HepG2 (cell line): ENCODE measurements around the gene EIF3M. TPM values are rescaled to one million over a fixed set of nuclear protein-coding genes. Genes with fewer than 3 reads are reported as not detected.

Experiments
- ATAC-seq: fragments of 200-7000 bp; cut with Tn5 transposase; 3 replicates; pipeline ENCODE4 v1.9.1; 2020; ENCODE audit warnings: mild to moderate bottlenecking, moderate library complexity
- Bru-seq: library from RNA; stranded (reverse); fragments of 400-500 nt; gene quantifications from one replicate; lab custom pipeline; 2021; lab: Mats Ljungman, UMichigan
- BruChase-seq, 2 experiments: library from RNA; stranded (reverse); fragments of 400-500 nt; gene quantifications; one replicate each; lab custom pipeline; 2021; lab: Mats Ljungman, UMichigan
- BruUV-seq: library from RNA; stranded (reverse); fragments of 400-500 nt; replicated peaks from 2 replicates; lab custom pipeline; 2021; lab: Mats Ljungman, UMichigan
- CTCF ChIA-PET: fragments of 300-600 bp; formaldehyde crosslinking; extraction: SDS; loops from one replicate; lab custom pipeline; 2021; ENCODE audit warnings: low total read pairs, inconsistent platforms, low intra/inter-chr PET ratio; lab: Yijun Ruan, JAX
- POLR2A ChIA-PET: fragments of 350-600 bp; sonication (Branson Sonifier 250); formaldehyde crosslinking; loops from one replicate; lab custom pipeline; 2020; ENCODE audit warnings: antibody characterized with exemption, inconsistent platforms; lab: Yijun Ruan, JAX
- DNase-seq: peaks from one replicate; pipeline ENCODE4 v3.0.0-alpha.2; 2015; ENCODE audit warnings: low spot score
- FAIRE-seq: peaks from 3 replicates; lab custom pipeline; 2011; peaks lifted over from hg19 to GRCh38; lab: Jason Lieb, UNC
- H2AFZ ChIP-seq: one replicate; pipeline ENCODE4 v1.6.1; 2011; ENCODE audit warnings: low read length, inconsistent platforms
- H3K27ac ChIP-seq: fragments of 300-600 bp; 3 replicates; pipeline ENCODE4 v1.8.0; 2011; ENCODE audit warnings: mixed run types, mild to moderate bottlenecking, mixed read lengths, low read length, inconsistent platforms; ENCODE audit not compliant: insufficient read depth; ENCODE audit errors: extremely low read length
- H3K27me3 ChIP-seq, 2 experiments: fragments of 200-600 bp in 1 of 2; 2 replicates in 1 of 2; 3 replicates in 1 of 2; pipeline versions ENCODE4 v1.6.0 to v1.8.0; 2011; ENCODE audit warnings: low read length in 2 of 2, mild to moderate bottlenecking in 2 of 2, moderate library complexity in 2 of 2, inconsistent platforms in 1 of 2; ENCODE audit not compliant: insufficient read depth in 2 of 2, control insufficient read depth in 1 of 2
- H3K36me3 ChIP-seq, 2 experiments: fragments of 200-600 bp in 1 of 2; replicated peaks in 1 of 2; 2 replicates in 1 of 2; 3 replicates in 1 of 2; pipeline versions ENCODE4 v1.5.1 to v1.8.0; 2011; ENCODE audit warnings: low read length in 2 of 2, inconsistent platforms in 1 of 2; ENCODE audit not compliant: insufficient read depth in 2 of 2, control insufficient read depth in 1 of 2
- H3K4me1 ChIP-seq: 2 replicates; pipeline ENCODE4 v1.5.1; 2012; ENCODE audit warnings: low read length, inconsistent platforms; ENCODE audit not compliant: insufficient read depth
- H3K4me2 ChIP-seq: 2 replicates; pipeline ENCODE4 v1.6.0; 2011; ENCODE audit warnings: low read depth, low read length, inconsistent platforms
- H3K4me3 ChIP-seq, 3 experiments: fragments of 200-600 bp in 1 of 3; sonication (generic), shearing (Covaris generic) in 1 of 3; replicated peaks in 1 of 3; 2 replicates each; pipeline ENCODE4 v1.5.1; 2011 to 2016; ENCODE audit warnings: low read length in 3 of 3, inconsistent platforms in 2 of 3, low read depth in 2 of 3, mild to moderate bottlenecking in 2 of 3, control low read depth in 1 of 3, mixed read lengths in 1 of 3; ENCODE audit not compliant: insufficient read depth in 1 of 3
- H3K79me2 ChIP-seq: one replicate; pipeline ENCODE4 v1.6.1; 2011; ENCODE audit warnings: low read length, inconsistent platforms; ENCODE audit not compliant: insufficient read depth
- H3K9ac ChIP-seq: 2 replicates; pipeline ENCODE4 v1.6.0; 2011; ENCODE audit warnings: mild to moderate bottlenecking, low read depth, low read length, inconsistent platforms; ENCODE audit not compliant: insufficient read depth
- H3K9me3 ChIP-seq: 2 replicates; pipeline ENCODE4 v1.5.1; 2012; ENCODE audit warnings: mild to moderate bottlenecking, low read length
- H4K20me1 ChIP-seq: 2 replicates; pipeline ENCODE4 v1.6.0; 2011; ENCODE audit warnings: inconsistent platforms, mild to moderate bottlenecking, low read length, moderate library complexity; ENCODE audit not compliant: insufficient read depth
- IRF2 ChIP-seq: IDR thresholded peaks from 2 replicates; pipeline ENCODE4 v1.6.1; 2018; ENCODE audit warnings: missing genetic modification reagents, missing compliant biosample characterization
- NFIC ChIP-seq: IDR thresholded peaks from 2 replicates; pipeline ENCODE4 v1.6.1; 2012; ENCODE audit warnings: mild to moderate bottlenecking, low read length, inconsistent platforms
- NR2C2 ChIP-seq: sonication (generic); formaldehyde crosslinking; IDR thresholded peaks from 2 replicates; pipeline ENCODE4 v1.4.0; 2020; ENCODE audit warnings: missing genetic modification reagents, mild to moderate bottlenecking, moderate library complexity, borderline replicate concordance
- RARG ChIP-seq: sonication (generic); formaldehyde crosslinking; IDR thresholded peaks from 2 replicates; pipeline ENCODE4 v1.4.0; 2020; ENCODE audit warnings: low read depth, mild to moderate bottlenecking, missing genetic modification reagents
- ZNF367 ChIP-seq: sonication (generic); formaldehyde crosslinking; IDR thresholded peaks from 2 replicates; pipeline ENCODE4 v1.4.0; 2020; ENCODE audit warnings: missing genetic modification reagents, borderline replicate concordance
- ZNF577 ChIP-seq: sonication (generic); formaldehyde crosslinking; IDR thresholded peaks from 2 replicates; pipeline ENCODE4 v1.4.0; 2020; ENCODE audit warnings: mild to moderate bottlenecking, low read depth, missing genetic modification reagents, borderline replicate concordance
- ZNF782 ChIP-seq: sonication (generic); formaldehyde crosslinking; IDR thresholded peaks from 2 replicates; pipeline ENCODE4 v1.4.0; 2020; ENCODE audit warnings: missing genetic modification reagents, mild to moderate bottlenecking, borderline replicate concordance
- ZNF879 ChIP-seq: sonication (generic); formaldehyde crosslinking; IDR thresholded peaks from 2 replicates; pipeline ENCODE4 v1.8.1; 2023; ENCODE audit warnings: missing genetic modification reagents
- WGBS: methylation state at CpG from one replicate; pipeline ENCODE4 v1.1.6; 2017; ENCODE audit warnings: low lambda C conversion rate; 5-methylcytosine and 5-hydroxymethylcytosine counted together
- in situ Hi-C: cut with HindIII; loops from 2 replicates; pipeline ENCODE4 v1.10.0; 2017; ENCODE audit warnings: low pct_unique_long_range_greater_than_20kb; ENCODE audit not compliant: extremely low pct_ligation_motif_present
- intact Hi-C: fragments of 100-400 bp; cut with micrococcal nuclease; formaldehyde crosslinking; loops from one replicate; pipeline ENCODE4 v1.10.0; 2022; ENCODE audit not compliant: unreplicated experiment
- long read RNA-seq, 2 experiments: library from RNA in 1 of 2; library from polyadenylated mRNA in 1 of 2; stranded (forward) in 1 of 2; unstranded in 1 of 2; transcript quantifications; one replicate each; pipeline ENCODE4 v2.0.0, GENCODE V29; 2019 to 2022
- polyA minus RNA-seq, 3 experiments: library from RNA; depleted of rRNA, polyadenylated mRNA; stranded (reverse); fragments of >200 nt; gene quantifications; 2 replicates each; pipeline ENCODE4 v1.2.3, GENCODE V29; 2011; ENCODE audit warnings: low replicate concordance in 1 of 3
- polyA plus RNA-seq, 8 experiments: library from polyadenylated mRNA; depleted of rRNA in 3 of 8; stranded (reverse) in 7 of 8; unstranded in 1 of 8; fragments of >200 nt; fragmentation: Illumina TruSeq in 4 of 8; extraction: Trizol in 4 of 8; gene quantifications; 2 replicates each; pipeline versions ENCODE4 v1.2.1 to v1.2.3, GENCODE V29; 2011 to 2016; ENCODE audit warnings: low read depth in 4 of 8, missing spikeins in 1 of 8, mixed read lengths in 1 of 8; ENCODE audit not compliant: insufficient read depth in 1 of 8
- total RNA-seq, 5 experiments: library from RNA; depleted of rRNA; stranded (reverse); fragments of >200 nt; fragmentation: Illumina TruSeq; extraction: Trizol; gene quantifications; 2 replicates each; pipeline ENCODE4 v1.2.3, GENCODE V29; 2016; ENCODE audit warnings: low read depth in 1 of 5
- TF ChIP-seq, protein P1 (sequence below): IDR thresholded peaks from 2 replicates; pipeline ENCODE4 v1.6.1; 2018; ENCODE audit warnings: missing genetic modification reagents, mild to moderate bottlenecking, missing compliant biosample characterization
- TF ChIP-seq, protein P2 (sequence below): sonication (generic); formaldehyde crosslinking; IDR thresholded peaks from 2 replicates; pipeline ENCODE4 v1.5.0; 2020; ENCODE audit warnings: missing genetic modification reagents
- TF ChIP-seq, protein P3 (sequence below): sonication (generic); formaldehyde crosslinking; IDR thresholded peaks from 2 replicates; pipeline ENCODE4 v1.4.0; 2020; ENCODE audit warnings: missing genetic modification reagents

EIF3M gene
- 389 and 593 TPM in 2 replicates for total RNA-seq (2016; rRNA removed; fragmentation: Illumina TruSeq; extraction: Trizol)
- 143 and 163 TPM in 2 replicates for total RNA-seq (2016; cell fraction: cytosol; rRNA removed; fragmentation: Illumina TruSeq; extraction: Trizol; ENCODE audit: low read depth)
- total RNA-seq (2016; cell fraction: insoluble cytoplasmic fraction; rRNA removed; fragmentation: Illumina TruSeq; extraction: Trizol): 382 and 605 TPM in 2 replicates
- 254 and 301 TPM in 2 replicates for total RNA-seq (2016; cell fraction: membrane; rRNA removed; fragmentation: Illumina TruSeq; extraction: Trizol)
- 198 and 212 TPM in 2 replicates for total RNA-seq (2016; cell fraction: nucleus; rRNA removed; fragmentation: Illumina TruSeq; extraction: Trizol)
- 226 and 279 TPM in 2 replicates for polyA plus RNA-seq (2011; rRNA removed)
- 204 and 312 TPM in 2 replicates for polyA plus RNA-seq (2011; cell fraction: cytosol; rRNA removed)
- polyA plus RNA-seq (2011; cell fraction: nucleus; rRNA removed): 107 and 136 TPM in 2 replicates
- polyA plus RNA-seq (2012): 338 and 453 TPM in 2 replicates
- 156 and 174 TPM in 2 replicates for polyA plus RNA-seq (2016; cell fraction: cytosol; fragmentation: Illumina TruSeq; extraction: Trizol; ENCODE audit: low read depth)
- 573 and 611 TPM in 2 replicates for polyA plus RNA-seq (2016; cell fraction: insoluble cytoplasmic fraction; fragmentation: Illumina TruSeq; extraction: Trizol; ENCODE audit: low read depth)
- 226 and 268 TPM in 2 replicates for polyA plus RNA-seq (2016; cell fraction: membrane; fragmentation: Illumina TruSeq; extraction: Trizol; ENCODE audit: low read depth)
- 317 and 325 TPM in 2 replicates for polyA plus RNA-seq (2016; cell fraction: nucleus; fragmentation: Illumina TruSeq; extraction: Trizol; ENCODE audit: insufficient read depth, low read depth)
- polyA minus RNA-seq (2011; rRNA and poly(A)+ RNA removed; ENCODE audit: low replicate concordance): 48.7 and 110 TPM in 2 replicates
- polyA minus RNA-seq (2011; cell fraction: cytosol; rRNA and poly(A)+ RNA removed): 124 and 131 TPM in 2 replicates
- 70.2 and 79.9 TPM in 2 replicates for polyA minus RNA-seq (2011; cell fraction: nucleus; rRNA and poly(A)+ RNA removed)
- percentile 95 among the genes with signal in this experiment for Bru-seq, nascent RNA
- BruChase-seq, experiment 1, labeled RNA remaining after a 6-hour chase: percentile 94 among the genes with signal in this experiment
- percentile 92 among the genes with signal in this experiment for BruChase-seq, experiment 2, labeled RNA remaining after a 2-hour chase
- long read RNA-seq, experiment 1, full-length matches to known transcripts: 302 of 341 reads
- long read RNA-seq, experiment 1, partial matches to known transcripts: 11 of 341 reads
- long read RNA-seq, experiment 1, other reads (novel, unspliced or antisense): 28 of 341 reads
- long read RNA-seq, experiment 2, full-length matches to known transcripts: 375 of 500 reads
- long read RNA-seq, experiment 2, partial matches to known transcripts: 92 of 500 reads
- long read RNA-seq, experiment 2, other reads (novel, unspliced or antisense): 33 of 500 reads

DNA sequence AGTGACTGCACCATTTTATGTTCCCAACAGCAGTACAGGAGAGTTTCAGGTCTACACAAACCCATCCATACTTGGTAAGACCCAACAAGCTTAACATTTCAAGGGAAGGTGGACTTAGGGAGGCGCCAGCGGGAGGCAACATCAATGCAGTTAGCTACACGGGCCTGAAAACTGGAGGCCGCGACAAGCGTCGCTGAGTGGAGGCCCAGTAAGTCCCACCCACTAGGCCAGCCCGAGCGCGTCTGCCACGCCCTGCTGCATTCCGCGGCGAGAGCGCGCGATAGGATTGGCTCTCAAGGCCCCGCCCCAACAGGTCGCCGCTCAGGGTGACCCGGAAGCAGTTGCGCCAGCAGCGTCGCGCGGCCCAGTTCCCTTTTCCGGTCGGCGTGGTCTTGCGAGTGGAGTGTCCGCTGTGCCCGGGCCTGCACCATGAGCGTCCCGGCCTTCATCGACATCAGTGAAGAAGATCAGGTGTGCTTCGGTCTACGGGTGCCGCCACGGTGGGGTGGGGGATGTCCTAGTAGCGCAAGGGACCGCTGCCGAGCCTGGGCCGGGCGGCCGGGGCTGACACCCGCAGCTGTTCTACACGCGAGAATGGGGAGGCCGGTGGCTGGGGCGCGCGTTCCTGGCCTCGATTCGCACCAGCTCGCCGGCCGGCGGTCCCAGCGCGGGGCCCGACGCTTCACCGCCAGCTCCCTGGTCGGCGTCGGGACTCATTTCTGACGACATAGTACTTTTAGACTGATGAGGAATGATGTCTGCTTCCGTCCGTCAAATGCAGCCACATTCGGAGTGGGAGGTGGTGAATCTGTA is at the start of gene EIF3M:
TSS of gene EIF3M (plus strand) at position 373 of the 813 bp plus-strand sequence. CDS start at position 430, 57 bp downstream.
- peak within 1 kb of the TSS; percentile 88 for H3K4me2 ChIP-seq
- ATAC-seq: peak; percentile 98
- no peaks in the 10 kb centered on the region; a peak in 1 of 5 replicates for H3K27me3 ChIP-seq
- peak within 1 kb of the TSS; percentile 66 to 99 (median 88) for H3K4me3 ChIP-seq
- H3K4me1 ChIP-seq: peaks cover 48% of the 10 kb centered on the region
- in situ Hi-C loops: no loop called here
- H4K20me1 ChIP-seq: peaks cover 34% of the 10 kb centered on the region
- WGBS: 0% methylated on average over 12 of the region's 70 CpGs
- DNase-seq: peak; percentile 91
- ChIA-PET CTCF (no interaction called here), POLR2A (interaction anchor here (0.8 to 1.0 kb wide), 2 partner anchors 19 to 1214 kb away, joined by 3 to 4 read pairs; partner anchors contain the start of genes DCDC1 and DNAJC24)
- H3K27ac ChIP-seq: peak within 1 kb of the TSS; percentile 82
- H2AFZ ChIP-seq: peak within 1 kb of the TSS; percentile 100
- no peak for FAIRE-seq
- H3K36me3 ChIP-seq: peaks cover 0 to 4% of the 10 kb centered on the region in 2 experiments; a peak in 3 of 5 replicates
- H3K9me3 ChIP-seq: no peaks in the 10 kb centered on the region
- no TSS peak for BruUV-seq
- peaks cover 45% of the 10 kb centered on the region for H3K79me2 ChIP-seq
- peak within 1 kb of the TSS; percentile 90 for H3K9ac ChIP-seq
- intact Hi-C loops: loop anchor here (5.0 kb wide), 1 partner anchor 136 kb away; no protein-coding TSS in a partner anchor
- TF ChIP-seq RARG (no peak), ZNF367 (peak; percentile 20; the same call in 1 of the 2 replicates), ZNF577 (CRISPR knock-in tag) (no peak), NFIC (no peak), ZNF879 (CRISPR knock-in tag) (no peak), ZNF782 (CRISPR knock-in tag) (no peak; the same call in 1 of the 2 replicates), IRF2 (CRISPR knock-in tag) (peak; percentile 94), NR2C2 (peak; percentile 100)
- TF ChIP-seq, protein P1, sequence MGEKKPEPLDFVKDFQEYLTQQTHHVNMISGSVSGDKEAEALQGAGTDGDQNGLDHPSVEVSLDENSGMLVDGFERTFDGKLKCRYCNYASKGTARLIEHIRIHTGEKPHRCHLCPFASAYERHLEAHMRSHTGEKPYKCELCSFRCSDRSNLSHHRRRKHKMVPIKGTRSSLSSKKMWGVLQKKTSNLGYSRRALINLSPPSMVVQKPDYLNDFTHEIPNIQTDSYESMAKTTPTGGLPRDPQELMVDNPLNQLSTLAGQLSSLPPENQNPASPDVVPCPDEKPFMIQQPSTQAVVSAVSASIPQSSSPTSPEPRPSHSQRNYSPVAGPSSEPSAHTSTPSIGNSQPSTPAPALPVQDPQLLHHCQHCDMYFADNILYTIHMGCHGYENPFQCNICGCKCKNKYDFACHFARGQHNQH (CRISPR knock-in tag): peak; percentile 81; the same call in 1 of the 2 replicates
- TF ChIP-seq, protein P2, sequence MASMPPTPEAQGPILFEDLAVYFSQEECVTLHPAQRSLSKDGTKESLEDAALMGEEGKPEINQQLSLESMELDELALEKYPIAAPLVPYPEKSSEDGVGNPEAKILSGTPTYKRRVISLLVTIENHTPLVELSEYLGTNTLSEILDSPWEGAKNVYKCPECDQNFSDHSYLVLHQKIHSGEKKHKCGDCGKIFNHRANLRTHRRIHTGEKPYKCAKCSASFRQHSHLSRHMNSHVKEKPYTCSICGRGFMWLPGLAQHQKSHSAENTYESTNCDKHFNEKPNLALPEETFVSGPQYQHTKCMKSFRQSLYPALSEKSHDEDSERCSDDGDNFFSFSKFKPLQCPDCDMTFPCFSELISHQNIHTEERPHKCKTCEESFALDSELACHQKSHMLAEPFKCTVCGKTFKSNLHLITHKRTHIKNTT: no peak; the same call in 1 of the 2 replicates
- TF ChIP-seq, protein P3, sequence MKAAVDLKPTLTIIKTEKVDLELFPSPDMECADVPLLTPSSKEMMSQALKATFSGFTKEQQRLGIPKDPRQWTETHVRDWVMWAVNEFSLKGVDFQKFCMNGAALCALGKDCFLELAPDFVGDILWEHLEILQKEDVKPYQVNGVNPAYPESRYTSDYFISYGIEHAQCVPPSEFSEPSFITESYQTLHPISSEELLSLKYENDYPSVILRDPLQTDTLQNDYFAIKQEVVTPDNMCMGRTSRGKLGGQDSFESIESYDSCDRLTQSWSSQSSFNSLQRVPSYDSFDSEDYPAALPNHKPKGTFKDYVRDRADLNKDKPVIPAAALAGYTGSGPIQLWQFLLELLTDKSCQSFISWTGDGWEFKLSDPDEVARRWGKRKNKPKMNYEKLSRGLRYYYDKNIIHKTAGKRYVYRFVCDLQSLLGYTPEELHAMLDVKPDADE (CRISPR knock-in tag): 0 out of 2 replicates have a peak, but pooled peaks have one; percentile 78
